ENCODE measurements around the gene SLC12A7. TPM values are rescaled to one million over a fixed set of nuclear protein-coding genes. Genes with fewer than 3 reads are reported as not detected.

Gene SLC12A7
- total and polyA plus RNA-seq, 9 of the 15 experiments (the other 6 are each of a cell fraction or from before 2014, with no cell fraction given), result 0.01 to 3.1 (median 0.56) TPM

GRCh38 chr5:1131726-1132125 is 19.9 kb upstream of the SLC12A7 start:
- no peaks in the 10 kb centered on the region for H3K9me3 ChIP-seq (replicated peaks; ENCODE audit: control insufficient read depth, insufficient read depth, low read depth, low read length)
- FAIRE-seq (no peak), ATAC-seq (no peak), DNase-seq (ENCODE audit: extremely low read depth in 1 of 4, low spot score in 3 of 4) (no peak)
- H3K79me2 ChIP-seq (ENCODE audit: control insufficient read depth, insufficient read depth, low read length), result no peaks in the 10 kb centered on the region
- H3K4me3 ChIP-seq, result no peak overlapping the region
- peaks cover 30 to 72% of the 10 kb centered on the region in 2 experiments for H3K27me3 ChIP-seq (ENCODE audit: control insufficient read depth in 2 of 2, insufficient read depth in 2 of 2, low read length in 2 of 2)
- no peaks in the 10 kb centered on the region for H3K9me1 ChIP-seq (ENCODE audit: control insufficient read depth, insufficient read depth, low read length)
- CTCF ChIA-PET (ENCODE audit: low intra/inter-chr PET ratio), result no interaction called here
- in situ Hi-C loops (cut with MboI) (no loop called here), intact Hi-C loops (cut with micrococcal nuclease) (no loop called here)
- POLR2A ChIA-PET, result interaction anchor here (3.2 kb wide), 1 partner anchor 14 kb away, joined by 13 read pairs; no protein-coding TSS in a partner anchor
- H3K4me1 ChIP-seq (replicated peaks in 1 of 2; ENCODE audit: control insufficient read depth in 2 of 2, insufficient read depth in 2 of 2, low read length in 2 of 2), result peaks cover 4 to 41% of the 10 kb centered on the region in 2 experiments; a peak in 4 of 5 replicates
- 19% methylated on average over 11 of the region's 11 CpGs for WGBS (ENCODE audit: insufficient coverage, low coverage, missing lambda C conversion rate)
- peak overlapping the region in 1 of 2 experiments; percentile 63; a peak in 1 of 4 replicates for H3K9ac ChIP-seq (ENCODE audit: insufficient read depth in 1 of 2, low read depth in 2 of 2, low read length in 2 of 2)
- no TSS peak for BruUV-seq (replicated peaks)
- no peak overlapping the region for H2AFZ ChIP-seq (ENCODE audit: low read depth, low read length)
- H4K20me1 ChIP-seq (replicated peaks; ENCODE audit: control insufficient read depth, insufficient read depth, low read length), result peaks cover 10% of the 10 kb centered on the region
- H3K4me2 ChIP-seq (ENCODE audit: insufficient read depth, low read length), result peak overlapping the region; percentile 29; the same call in 1 of the 2 replicates
- no peak overlapping the region for H3K27ac ChIP-seq (ENCODE audit: extremely low read depth, low read depth, low read length)
- no peaks in the 10 kb centered on the region for H3K36me3 ChIP-seq (ENCODE audit: control insufficient read depth, insufficient read depth, low read length)
- peak; percentile 76 for TF ChIP-seq TAF7 (tag; IDR thresholded peaks at IDR 0.05)
- TF ChIP-seq MIER1 (IDR thresholded peaks at IDR 0.05; ENCODE audit: low read depth), result no peak
- no peak for TF ChIP-seq GTF3C2 (IDR thresholded peaks at IDR 0.05; ENCODE audit: borderline replicate concordance, extremely low read depth, insufficient read length)
- TF ChIP-seq ZNF395 (CRISPR knock-in tag; IDR thresholded peaks at IDR 0.05), result 0 out of 2 replicates have a peak, but pooled peaks have one; percentile 71
- TF ChIP-seq HDAC8 (tag; IDR thresholded peaks at IDR 0.05), result peak; percentile 95
- peak; percentile 95 for TF ChIP-seq ZNF311 (CRISPR knock-in tag; IDR thresholded peaks at IDR 0.05)
- TF ChIP-seq ZBTB17 (CRISPR knock-in tag; IDR thresholded peaks at IDR 0.05), result peak; percentile 74; the same call in 1 of the 2 replicates
- TF ChIP-seq ZNF592 (IDR thresholded peaks at IDR 0.05), result peak; percentile 95
- TF ChIP-seq BHLHE40 (IDR thresholded peaks at IDR 0.05; ENCODE audit: low read length), result no peak
- TF ChIP-seq RBBP5 (IDR thresholded peaks at IDR 0.05; ENCODE audit: borderline replicate concordance, insufficient read depth, low read length, poor library complexity, severe bottlenecking), result peak; percentile 1
- peak; percentile 76 for TF ChIP-seq ETS2 (tag; IDR thresholded peaks at IDR 0.05; ENCODE audit: borderline replicate concordance, poor library complexity, severe bottlenecking)
- no peak for TF ChIP-seq NR3C1 (CRISPR knock-in tag; IDR thresholded peaks at IDR 0.05)
- TF ChIP-seq HCFC1 (IDR thresholded peaks at IDR 0.05; ENCODE audit: low read depth, low read length), result no peak
- 0 out of 2 replicates have a peak, but pooled peaks have one; percentile 12 for TF ChIP-seq ZNF561 (CRISPR knock-in tag; conservative IDR thresholded peaks at IDR 0.05)

Data from K562 (cell line).